ENCODE measurements around the gene STH. TPM values are rescaled to one million over a fixed set of nuclear protein-coding genes. Genes with fewer than 3 reads are reported as not detected.

The STH gene
- total and polyA plus RNA-seq, 9 of the 15 experiments (the other 6 are each of a cell fraction or from before 2014, with no cell fraction given): not detected

DNA sequence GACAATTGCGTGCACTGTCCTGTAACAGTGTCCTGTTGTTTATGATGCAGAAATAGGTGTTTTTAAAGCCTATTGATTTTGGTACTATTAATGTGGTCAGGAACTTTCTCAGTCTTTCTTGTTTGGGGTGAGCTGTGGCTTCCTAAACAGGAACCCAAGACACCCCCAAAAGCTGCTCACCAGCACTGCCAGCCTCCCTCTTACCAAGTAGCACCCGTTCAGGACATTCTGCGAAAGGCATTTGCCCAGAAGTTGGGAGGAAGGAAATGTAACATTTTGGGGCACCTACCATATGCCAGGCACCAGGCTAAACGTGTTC, 21.6 kb upstream of the STH start (continued):
- TF ChIP-seq ZBTB9 (CRISPR knock-in tag; IDR thresholded peaks at IDR 0.05) (no peak), MYBL2 (IDR thresholded peaks at IDR 0.05; ENCODE audit: low read depth) (no peak), MYBL2 (CRISPR knock-in tag; IDR thresholded peaks at IDR 0.05; ENCODE audit: borderline replicate concordance) (no peak), ZNF518B (CRISPR knock-in tag; IDR thresholded peaks at IDR 0.05) (no peak), ZNF655 (CRISPR knock-in tag; IDR thresholded peaks at IDR 0.05) (no peak), CREM (IDR thresholded peaks at IDR 0.05; ENCODE audit: low read depth) (no peak), POU5F1 (IDR thresholded peaks at IDR 0.05; ENCODE audit: borderline replicate concordance, low read depth, low read length, partially characterized antibody) (no peak), SNIP1 (IDR thresholded peaks at IDR 0.05; ENCODE audit: low read depth) (no peak), CBX1 (IDR thresholded peaks at IDR 0.05; ENCODE audit: low read depth) (no peak), GTF3C2 (IDR thresholded peaks at IDR 0.05; ENCODE audit: borderline replicate concordance, extremely low read depth, insufficient read length) (no peak), ZBTB8A (IDR thresholded peaks at IDR 0.05; ENCODE audit: partially characterized antibody) (no peak)
- TF ChIP-seq, protein P1, sequence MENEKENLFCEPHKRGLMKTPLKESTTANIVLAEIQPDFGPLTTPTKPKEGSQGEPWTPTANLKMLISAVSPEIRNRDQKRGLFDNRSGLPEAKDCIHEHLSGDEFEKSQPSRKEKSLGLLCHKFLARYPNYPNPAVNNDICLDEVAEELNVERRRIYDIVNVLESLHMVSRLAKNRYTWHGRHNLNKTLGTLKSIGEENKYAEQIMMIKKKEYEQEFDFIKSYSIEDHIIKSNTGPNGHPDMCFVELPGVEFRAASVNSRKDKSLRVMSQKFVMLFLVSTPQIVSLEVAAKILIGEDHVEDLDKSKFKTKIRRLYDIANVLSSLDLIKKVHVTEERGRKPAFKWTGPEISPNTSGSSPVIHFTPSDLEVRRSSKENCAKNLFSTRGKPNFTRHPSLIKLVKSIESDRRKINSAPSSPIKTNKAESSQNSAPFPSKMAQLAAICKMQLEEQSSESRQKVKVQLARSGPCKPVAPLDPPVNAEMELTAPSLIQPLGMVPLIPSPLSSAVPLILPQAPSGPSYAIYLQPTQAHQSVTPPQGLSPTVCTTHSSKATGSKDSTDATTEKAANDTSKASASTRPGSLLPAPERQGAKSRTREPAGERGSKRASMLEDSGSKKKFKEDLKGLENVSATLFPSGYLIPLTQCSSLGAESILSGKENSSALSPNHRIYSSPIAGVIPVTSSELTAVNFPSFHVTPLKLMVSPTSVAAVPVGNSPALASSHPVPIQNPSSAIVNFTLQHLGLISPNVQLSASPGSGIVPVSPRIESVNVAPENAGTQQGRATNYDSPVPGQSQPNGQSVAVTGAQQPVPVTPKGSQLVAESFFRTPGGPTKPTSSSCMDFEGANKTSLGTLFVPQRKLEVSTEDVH (IDR thresholded peaks at IDR 0.05; ENCODE audit: low read depth, partially characterized antibody): no peak
- TF ChIP-seq, protein P2, sequence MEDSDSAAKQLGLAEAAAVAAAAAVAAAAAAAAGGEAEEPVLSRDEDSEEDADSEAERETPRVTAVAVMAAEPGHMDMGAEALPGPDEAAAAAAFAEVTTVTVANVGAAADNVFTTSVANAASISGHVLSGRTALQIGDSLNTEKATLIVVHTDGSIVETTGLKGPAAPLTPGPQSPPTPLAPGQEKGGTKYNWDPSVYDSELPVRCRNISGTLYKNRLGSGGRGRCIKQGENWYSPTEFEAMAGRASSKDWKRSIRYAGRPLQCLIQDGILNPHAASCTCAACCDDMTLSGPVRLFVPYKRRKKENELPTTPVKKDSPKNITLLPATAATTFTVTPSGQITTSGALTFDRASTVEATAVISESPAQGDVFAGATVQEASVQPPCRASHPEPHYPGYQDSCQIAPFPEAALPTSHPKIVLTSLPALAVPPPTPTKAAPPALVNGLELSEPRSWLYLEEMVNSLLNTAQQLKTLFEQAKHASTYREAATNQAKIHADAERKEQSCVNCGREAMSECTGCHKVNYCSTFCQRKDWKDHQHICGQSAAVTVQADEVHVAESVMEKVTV (CRISPR knock-in tag; IDR thresholded peaks at IDR 0.05): no peak

Measured in K562 (cell line).